GM06990 (cell line): ENCODE data around the gene TBC1D2.
"Not testable (repeated sequence)": the region's sequence is repeated elsewhere in the genome, so short reads cannot be mapped to it uniquely, and the experiment has no call there.

Source experiments
- DNase-seq: peaks from one replicate; pipeline ENCODE4 v3.0.0-alpha.2; 2011; ENCODE audit not compliant: insufficient read length; ENCODE audit errors: extremely low read depth
- H3K27me3 ChIP-seq: replicated peaks from 2 replicates; pipeline ENCODE4 v1.6.0; 2011; ENCODE audit warnings: low read length; ENCODE audit not compliant: control insufficient read depth, insufficient read depth
- H3K36me3 ChIP-seq: 2 replicates; pipeline ENCODE4 v1.5.1; 2011; ENCODE audit warnings: low read length; ENCODE audit not compliant: control insufficient read depth, insufficient read depth
- H3K4me3 ChIP-seq: replicated peaks from 2 replicates; pipeline ENCODE4 v1.5.1; 2011; ENCODE audit warnings: low read depth, mild to moderate bottlenecking, control low read depth, low read length
- CTCF ChIP-seq: IDR thresholded peaks from 2 replicates; pipeline ENCODE4 v1.5.1; 2011; ENCODE audit warnings: low read length, control low read depth, mild to moderate bottlenecking, inconsistent platforms; ENCODE audit not compliant: insufficient read depth, poor library complexity, severe bottlenecking

The TBC1D2 gene

GRCh38 chr9:98288881-98289280 is 33.4 kb upstream of the TBC1D2 start:
- no peak for DNase-seq
- Histone ChIP-seq H3K27me3 (no peaks in the 10 kb centered on the region; the same call in none of the 2 replicates), H3K36me3 (no peaks in the 10 kb centered on the region), H3K4me3 (no peak overlapping the region)
- TF ChIP-seq CTCF: no peak

DNA sequence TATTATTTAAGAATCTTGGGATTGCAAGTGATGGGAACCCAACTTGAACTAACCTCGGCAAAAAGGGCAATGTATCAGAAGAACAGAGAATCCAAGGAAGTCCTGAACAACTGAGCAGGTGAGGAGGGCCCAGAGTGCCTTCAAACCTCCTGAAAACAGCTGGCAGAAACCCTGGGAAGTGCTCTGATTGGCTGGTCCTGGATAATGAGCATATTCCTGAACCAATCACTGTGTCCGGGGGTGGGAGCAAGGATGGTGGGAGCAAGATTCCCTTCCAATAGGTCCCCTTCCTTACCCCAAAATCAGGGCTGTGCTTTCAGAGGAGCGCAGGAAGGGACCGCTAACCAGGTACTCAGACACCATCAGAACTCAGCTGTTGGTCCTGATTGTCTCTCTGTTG is 31.9 kb upstream of the TBC1D2 start:
- no peaks in the 10 kb centered on the region for H3K36me3 ChIP-seq
- no peak overlapping the region for H3K4me3 ChIP-seq
- H3K27me3 ChIP-seq: no peaks in the 10 kb centered on the region; the same call in none of the 2 replicates
- TF ChIP-seq CTCF: no peak
- DNase-seq: no peak

- Histone ChIP-seq H3K27me3 (no peaks in the 10 kb centered on the region), H3K36me3 (no peaks in the 10 kb centered on the region), H3K4me3 (no peak overlapping the region)
- no peak for TF ChIP-seq CTCF
- no peak for DNase-seq
Measured at GRCh38 chr9:98285446-98285845, 30.0 kb upstream of the TBC1D2 start.

- TF ChIP-seq CTCF: no peak
- no peak for DNase-seq
- H3K36me3 ChIP-seq: no peaks in the 10 kb centered on the region
Measured at GRCh38 chr9:98284754-98285153, 29.3 kb upstream of the TBC1D2 start.

GRCh38 chr9:98283143-98283542 is 27.7 kb upstream of the TBC1D2 start:
- not testable (repeated sequence) for H3K27me3 ChIP-seq, H3K36me3 ChIP-seq, DNase-seq, H3K4me3 ChIP-seq

More at GRCh38 chr9:98284754-98285153, 29.3 kb upstream of the TBC1D2 start:
- Histone ChIP-seq H3K4me3 (no peak overlapping the region), H3K27me3 (no peaks in the 10 kb centered on the region)

DNA sequence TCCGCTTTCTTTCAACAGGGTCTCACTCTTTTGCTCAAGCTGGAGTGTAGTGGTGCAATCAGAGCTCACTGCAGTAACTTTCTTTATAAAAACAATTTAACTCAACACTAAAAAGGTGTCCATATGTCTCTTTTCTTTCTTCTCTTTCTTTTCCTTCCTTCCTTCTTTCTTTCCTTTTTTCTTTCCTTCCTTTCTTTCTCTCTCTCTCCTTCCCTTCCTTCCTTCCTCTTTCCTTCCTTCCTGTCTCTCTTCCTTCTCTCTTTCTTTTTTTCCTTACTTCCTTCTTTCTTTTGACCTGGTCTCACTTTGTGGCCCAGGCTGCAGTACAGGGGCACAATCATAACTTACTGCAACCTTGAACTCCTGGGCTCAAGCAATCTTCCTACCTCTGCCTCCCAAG is 25.8 kb upstream of the TBC1D2 start:
- no peaks in the 10 kb centered on the region for H3K36me3 ChIP-seq
- H3K4me3 ChIP-seq: no peak overlapping the region
- DNase-seq: no peak
- TF ChIP-seq CTCF: no peak
- H3K27me3 ChIP-seq: no peaks in the 10 kb centered on the region; the same call in 1 of the 2 replicates
